ENCODE results near the gene PLPPR3.
"Not testable (repeated sequence)": the region's sequence is repeated elsewhere in the genome, so short reads cannot be mapped to it uniquely, and the experiment has no call there.

The PLPPR3 gene

DNA sequence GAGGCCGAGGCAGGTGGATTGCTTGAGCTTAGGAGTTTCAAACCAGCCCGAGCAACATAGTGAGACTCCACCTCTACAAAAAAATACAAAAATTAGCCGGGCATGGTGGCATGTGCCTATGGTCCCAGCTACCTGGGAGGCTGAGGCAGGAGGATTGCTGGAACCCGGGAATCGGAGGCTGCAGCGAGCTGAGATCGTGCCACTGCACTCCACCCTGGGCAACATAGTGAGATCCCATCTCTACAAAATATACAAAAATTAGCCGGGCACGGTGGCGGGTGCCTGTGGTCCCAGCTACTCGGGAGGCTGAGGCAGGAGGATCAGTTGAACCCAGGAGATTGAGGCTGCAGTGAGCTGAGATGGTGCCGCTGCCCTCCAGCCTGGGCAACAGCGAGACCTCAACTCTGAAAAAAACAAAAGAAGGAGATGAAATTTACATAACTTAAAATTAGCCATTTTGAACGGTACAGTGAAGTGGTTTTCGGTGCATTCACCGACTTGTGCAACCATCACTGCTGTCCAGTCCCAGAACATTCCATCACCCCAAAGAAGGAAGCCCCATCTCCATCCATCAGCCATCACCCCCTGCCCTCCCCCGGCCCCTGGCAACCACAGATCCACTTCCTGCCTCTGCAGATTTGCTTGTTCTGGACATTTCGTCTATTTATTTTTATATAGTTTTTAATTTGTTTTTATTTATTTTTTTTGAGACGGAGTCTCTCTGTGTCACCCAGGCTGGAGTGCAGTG, 4.3 kb upstream of the PLPPR3 start:
- no peak for DNase-seq

DNA sequence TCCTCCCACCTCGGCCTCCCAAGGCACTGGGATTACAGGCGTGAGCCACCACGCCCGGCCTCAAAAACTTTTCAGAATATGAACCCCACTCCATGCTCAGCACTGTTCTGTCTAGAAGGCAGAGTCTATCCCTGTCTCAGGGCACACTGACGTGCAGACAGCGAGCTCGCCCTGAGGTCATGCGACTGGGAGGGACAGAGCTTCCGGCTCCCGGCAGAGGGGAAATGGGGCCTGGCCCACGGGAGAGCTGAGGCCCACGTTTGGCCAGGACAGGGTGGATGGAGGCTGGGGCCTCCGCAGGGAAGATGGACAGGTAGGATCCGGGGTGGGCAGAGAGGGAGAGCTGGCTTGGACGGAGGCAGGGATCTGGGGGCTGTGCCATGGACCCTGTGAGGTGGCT, 3.1 kb upstream of the PLPPR3 start:
- DNase-seq: no peak

DNA sequence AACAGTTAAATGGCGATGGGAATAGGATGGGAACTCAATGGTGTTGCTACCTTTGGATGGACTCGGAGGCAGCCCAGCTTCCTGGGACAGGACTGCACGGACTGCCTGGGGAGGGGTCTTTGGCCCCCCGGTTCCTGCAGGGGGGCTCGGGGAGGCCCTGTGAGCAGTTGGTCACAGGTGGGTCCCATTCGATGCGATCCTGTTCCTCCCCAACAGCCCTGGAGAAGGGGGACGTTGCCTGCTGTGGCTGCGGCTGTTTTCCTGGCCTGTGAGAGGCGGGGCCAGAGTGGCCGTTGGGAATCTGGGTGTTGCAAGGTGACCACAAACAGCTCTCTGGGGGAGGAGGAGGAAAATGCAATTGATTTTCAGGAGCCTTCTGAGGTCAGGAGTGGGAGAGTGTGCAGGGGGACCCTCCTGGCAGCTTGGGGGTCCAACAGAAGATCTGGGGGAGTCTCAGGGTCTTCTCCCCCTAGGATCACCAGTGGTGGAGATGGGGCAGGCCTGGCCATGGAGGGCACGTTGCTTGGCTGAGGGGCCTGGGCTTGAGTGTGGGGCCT, 1.9 kb upstream of the PLPPR3 start:
- DNase-seq: no peak

DNA sequence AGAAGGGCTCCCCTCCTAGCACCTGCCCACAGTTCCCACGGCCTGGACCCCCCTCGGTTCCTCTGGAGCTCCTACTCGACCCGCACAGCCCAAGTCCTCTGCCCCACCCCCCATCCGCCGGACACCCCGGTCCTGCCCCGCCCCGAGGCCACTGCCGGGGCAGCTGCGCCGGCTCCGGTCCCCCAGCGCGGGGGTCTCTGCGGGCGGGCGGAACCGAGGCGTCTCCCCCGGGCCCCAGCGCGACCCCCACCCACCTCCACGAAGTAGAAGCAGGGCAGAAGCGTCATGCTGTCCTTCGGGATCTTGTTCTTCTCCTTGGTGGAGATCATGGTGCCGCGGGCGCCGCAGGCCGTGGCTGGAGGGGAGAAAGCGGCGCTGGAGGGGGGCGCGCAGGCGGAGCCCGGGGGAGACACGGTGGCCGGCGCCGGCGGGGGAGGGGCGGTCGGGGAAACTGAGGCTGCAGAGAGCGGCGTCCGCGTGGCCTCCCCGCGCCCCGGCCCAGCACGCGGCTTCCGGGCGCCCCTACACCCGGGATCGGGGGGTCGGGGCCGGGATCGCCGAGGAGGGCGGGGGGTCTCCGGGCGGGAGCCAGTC, 427 bp downstream of the PLPPR3 start:
- DNase-seq: no peak

DNA sequence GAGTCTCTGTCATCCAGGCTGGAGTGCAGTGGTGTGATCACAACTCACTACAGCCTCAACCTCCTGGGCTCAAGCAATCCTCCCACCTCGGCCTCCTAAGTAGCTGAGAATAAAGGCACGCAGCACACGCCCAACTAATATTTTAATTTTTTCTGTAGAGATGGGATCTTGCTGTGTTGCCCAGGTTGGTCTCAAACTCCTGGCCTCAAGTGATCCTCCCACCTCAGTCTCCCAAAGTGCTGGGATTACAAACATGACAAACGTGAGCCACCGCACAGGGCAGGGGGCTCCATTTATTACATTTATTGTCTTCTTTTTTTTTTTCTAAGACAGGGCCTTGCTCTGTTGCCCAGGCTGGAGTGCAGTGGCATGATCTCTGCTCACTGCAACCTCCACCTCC, 1.5 kb downstream of the PLPPR3 start:
- DNase-seq: not testable (repeated sequence)

DNA sequence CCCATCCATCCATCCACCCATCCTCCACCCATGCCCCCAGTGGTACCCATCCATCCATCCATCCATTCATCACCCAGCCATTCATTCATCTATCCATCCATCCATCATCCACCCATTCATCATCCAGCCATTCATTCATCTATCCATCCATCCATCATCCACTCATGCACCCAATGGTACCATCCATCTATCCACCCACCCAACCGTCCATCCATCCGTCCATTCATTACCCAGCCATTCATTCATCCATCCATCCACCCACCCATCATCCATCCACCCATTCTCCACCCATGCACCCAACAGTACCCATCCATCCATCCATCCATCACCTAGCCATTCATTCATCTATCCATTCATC, 5.3 kb downstream of the PLPPR3 start:
- DNase-seq: no peak

DNA sequence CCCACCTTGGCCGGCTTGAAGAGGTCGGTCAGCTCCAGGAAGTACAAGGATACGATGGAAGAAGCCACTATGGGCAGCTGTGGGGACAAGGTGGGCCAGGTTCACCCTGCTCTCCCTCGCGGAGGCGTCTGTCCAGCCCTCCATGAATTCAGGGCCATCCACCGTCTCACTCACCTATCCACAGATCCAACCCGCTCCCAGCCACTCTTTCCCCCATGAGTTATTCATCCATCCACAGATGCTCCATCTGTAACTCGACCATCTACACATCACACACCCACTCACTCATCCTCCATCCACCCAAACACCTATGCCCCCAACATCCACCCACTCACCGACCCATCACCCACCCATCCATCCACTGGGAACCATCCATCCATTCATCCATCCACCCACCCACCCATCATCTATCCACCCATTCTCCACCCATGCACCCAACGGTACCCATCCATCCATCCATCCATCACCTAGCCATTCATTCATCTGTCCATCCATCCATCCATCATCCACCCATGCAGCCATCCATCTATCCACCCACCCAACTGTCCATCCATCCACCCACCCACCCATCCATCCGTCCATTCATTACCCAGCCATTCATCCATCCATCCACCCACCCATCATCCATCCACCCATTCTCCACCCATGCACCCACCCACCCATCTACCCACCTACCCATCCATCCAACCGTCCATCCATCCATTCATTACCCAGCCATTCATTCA, 5.8 kb downstream of the PLPPR3 start:
- no peak for DNase-seq

DNA sequence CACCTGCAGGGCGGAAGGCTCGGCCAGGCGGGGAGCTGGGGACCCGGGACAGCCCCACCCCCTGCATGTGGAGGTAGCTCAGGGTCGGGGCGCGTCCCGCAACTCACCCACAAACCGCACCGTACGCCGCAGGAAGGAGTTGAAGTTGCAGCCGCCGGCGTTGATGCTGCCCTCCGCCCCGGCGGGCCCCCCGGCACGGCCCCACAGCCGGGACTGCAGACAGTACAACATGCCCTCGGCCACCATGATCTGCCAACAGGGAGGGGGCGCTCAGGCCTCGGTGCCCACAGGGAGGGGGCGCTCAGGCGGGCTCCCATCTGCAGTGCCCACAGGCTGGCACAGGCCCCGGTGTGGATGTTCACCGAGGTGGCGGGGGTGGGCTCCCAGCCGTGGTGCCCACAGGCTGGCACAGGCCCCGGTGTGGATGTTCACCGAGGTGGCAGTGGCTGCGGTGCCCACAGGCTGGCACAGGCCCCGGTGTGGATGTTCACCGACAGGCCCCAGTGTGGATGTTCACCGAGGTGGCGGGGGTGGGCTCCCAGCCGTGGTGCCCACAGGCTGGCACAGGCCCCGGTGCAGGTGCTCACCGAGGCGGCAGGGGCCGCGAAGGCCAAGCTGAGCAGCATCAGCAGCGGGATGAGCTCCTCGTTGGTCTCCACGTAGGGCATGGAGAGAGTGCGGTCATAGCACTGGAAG, 6.5 kb downstream of the PLPPR3 start:
- DNase-seq: no peak

DNA sequence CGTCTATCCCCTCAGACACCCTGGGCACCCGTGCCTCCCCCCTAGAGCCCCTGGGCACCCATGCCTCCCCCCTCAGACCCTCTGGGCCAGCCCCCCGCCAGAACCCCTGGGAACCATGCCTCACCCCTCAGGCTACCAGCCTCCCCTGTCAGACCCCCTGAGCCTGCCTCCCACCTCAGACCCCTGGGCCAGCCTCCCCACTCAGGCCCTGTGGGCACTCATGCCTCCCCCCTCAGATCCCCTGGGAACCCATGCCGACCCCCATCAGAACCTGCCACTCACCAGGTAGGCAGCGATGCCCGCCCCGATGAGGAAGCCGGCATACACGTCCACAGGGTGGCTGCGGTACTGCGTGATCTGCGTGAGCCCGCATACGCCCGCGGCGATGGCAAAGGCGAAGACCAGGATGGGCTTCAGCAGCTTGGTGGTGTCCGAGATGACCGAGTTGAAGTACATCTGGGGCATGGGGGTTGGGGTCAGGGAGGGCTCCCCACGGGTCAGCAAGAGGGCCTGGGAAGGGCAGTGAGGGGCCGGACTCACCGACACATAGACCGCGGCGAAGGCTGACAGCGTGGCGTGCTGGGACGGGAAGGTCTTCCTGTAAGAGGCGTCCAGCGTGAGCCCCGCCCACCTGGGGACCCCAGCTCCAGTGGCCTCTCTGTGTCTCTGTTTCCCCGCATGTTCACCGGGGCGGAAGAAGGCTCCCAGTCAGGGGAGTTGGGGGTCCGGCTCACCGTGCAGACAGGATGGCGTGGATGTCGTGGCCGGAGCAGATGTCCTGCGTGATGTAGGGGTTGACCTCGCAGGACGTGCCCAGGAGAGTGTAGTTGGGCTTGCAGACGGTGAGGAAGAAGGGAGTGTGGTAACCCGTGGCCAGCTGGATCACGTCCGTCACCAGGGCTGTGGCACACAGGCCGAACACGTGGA, 7.3 kb downstream of the PLPPR3 start:
- no peak for DNase-seq

DNA sequence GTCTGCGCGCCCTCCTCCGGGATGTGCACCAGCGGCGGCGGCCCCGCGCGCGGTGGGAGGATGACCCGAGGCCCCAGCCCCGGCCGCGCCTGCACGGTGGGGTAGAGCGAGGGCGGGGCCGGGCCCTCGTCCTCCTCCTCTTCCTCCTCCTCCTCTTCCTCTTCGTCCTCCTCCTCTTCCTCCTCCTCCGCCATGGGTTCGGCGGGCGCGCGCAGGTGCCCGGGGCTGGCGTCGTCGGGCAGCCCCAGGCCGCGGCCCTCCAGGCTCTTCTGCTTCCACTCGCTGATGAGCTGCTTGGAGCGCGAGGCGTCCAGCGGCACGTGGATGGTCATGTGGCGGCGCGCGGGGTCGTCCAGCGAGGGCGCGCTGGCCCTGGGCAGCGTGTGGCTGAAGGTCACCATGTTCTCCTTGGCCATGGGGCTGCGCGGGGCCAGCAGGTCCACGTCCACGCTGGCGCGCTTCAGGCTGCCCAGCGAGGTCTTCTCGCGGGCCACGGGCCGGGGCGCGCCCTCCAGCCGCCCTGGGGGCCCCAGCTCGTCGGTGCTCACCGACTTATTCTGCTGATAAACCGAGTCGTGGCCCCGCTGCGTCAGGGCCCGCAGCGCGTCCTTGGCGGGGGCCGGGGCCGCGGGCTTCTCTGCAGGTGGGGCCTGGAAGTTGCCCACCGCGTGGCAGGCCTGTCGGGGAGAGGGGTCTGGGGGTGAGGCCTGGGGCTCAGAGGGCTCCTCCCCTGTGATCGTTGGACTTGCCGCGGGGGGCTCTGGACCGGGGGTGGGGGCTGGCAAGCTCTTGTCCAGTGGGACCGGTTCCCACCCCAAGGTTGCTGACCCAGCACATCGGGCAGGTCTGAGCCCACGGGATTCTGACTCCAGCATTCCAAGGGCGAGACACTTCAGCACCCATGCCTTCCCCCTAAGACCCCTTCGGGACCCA, 8.3 kb downstream of the PLPPR3 start:
- DNase-seq: no peak

DNA sequence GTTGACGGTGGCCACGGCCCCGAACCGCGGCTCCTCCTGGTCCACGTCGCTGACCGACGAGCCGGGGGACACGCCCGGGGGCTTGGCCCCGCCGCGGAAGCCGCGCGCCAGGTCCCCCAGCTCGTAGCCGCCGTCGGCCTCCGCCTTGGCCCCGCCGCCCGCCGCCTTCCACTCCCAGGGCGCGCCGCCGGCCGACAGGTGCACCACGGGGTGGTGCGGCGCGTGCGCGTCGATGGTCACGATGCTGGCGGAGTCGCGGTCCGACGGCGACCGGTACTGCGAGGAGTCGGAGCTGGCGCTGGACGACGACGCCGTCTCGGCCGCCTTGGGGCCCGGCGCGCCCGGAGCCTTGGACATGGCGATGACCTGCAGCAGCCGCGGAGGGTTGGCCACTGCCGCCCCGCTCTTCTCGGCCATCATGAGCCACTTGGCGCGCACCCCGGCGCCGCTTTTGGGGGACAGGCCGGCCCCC, 9.0 kb downstream of the PLPPR3 start:
- no peak for DNase-seq

DNA sequence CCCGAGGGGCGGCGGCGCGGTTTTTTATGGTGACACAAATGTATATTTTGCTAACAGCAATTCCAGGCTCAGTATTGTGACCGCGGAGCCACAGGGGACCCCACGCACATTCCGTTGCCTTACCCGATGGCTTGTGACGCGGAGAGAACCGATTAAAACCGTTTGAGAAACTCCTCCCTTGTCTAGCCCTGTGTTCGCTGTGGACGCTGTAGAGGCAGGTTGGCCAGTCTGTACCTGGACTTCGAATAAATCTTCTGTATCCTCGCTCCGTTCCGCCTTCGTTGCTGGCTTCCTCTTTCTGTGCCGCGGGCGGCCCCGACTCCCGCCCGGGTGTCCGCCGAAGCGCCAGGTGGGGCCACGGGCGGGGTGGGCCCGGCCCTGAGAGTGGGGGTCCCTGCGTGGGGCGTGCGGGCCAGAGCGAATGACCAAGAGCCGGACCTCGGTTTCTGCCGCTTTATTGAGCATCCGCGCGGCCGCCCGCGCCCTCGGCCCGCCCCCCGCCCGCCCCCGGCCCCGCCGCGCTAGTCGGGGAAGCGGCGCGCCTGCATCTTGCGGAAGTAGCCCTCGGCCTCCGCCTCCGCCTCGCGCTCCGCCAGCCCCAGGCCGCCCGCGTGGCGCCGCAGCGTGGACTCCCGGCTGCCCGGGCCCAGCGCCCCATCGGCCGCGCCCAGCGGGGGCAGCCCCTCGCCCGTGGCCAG, 9.6 kb downstream of the PLPPR3 start:
- no peak for DNase-seq

DNA sequence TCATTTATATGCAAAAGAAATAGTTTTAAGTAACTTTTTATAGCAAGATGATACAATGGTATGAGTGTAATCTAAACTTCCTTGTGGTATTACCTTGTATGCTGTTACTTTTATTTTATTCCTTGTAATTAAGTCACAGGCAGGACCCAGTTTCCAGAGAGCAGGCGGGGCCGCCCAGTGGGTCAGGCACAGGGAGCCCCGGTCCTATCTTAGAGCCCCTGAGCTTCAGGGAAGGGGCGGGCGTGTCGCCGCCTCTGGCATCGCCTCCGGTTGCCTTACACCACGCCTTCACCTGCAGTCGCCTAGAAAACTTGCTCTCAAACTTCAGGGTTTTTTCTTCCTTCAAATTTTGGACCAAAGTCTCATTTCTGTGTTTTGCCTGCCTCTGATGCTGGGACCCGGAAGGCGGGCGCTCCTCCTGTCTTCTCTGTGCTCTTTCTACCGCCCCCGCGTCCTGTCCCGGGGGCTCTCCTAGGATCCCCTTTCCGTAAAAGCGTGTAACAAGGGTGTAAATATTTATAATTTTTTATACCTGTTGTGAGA, 10.2 kb downstream of the PLPPR3 start:
- no peak for DNase-seq

DNA sequence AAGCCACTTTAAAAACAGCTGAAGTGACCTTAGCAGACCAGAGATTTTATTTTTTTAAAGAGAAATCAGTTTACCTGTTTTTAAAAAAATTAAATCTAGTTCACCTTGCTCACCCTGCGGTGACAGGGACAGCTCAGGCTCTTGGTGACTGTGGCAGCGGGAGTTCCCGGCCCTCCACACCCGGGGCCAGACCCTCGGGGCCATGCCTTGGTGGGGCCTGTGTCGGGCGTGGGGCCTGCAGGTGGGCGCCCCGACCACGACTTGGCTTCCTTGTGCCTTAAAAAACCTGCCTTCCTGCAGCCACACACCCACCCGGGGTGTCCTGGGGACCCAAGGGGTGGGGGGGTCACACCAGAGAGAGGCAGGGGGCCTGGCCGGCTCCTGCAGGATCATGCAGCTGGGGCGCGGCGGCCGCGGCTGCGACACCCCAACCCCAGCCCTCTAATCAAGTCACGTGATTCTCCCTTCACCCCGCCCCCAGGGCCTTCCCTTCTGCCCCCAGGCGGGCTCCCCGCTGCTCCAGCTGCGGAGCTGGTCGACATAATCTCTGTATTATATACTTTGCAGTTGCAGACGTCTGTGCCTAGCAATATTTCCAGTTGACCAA, 10.8 kb downstream of the PLPPR3 start:
- no peak for DNase-seq

DNA sequence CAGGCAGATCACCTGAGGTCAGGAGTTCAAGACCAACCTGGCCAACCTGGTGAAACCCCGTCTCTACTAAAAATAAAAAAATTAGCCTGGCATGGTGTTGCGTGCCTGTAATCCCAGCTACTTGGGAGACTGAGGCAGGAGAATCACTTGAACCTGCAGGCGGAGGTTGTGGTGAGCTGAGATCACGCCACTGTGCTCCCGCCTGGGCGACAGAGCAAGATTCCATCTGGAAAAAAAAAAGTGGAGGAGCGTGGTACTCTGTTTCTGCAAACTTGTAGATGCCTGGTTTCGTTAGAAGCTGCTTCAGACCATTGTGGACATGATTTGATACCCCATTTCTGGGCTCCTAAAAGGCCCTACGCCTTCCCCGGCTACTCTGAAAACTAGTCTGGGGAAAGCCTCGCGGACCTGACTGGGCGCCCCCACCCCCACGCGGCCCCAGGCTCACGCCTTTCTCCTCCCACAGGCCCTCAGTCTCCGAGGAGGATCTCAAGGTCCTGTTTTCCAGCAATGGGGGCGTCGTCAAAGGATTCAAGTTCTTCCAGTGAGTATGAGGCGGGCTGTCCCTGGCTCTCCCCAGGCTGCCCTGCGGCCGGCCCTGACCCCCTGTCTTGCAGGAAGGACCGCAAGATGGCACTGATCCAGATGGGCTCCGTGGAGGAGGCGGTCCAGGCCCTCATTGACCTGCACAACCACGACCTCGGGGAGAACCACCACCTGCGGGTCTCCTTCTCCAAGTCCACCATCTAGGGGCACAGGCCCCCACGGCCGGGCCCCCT, 11.5 kb downstream of the PLPPR3 start:
- no peak for DNase-seq

DNA sequence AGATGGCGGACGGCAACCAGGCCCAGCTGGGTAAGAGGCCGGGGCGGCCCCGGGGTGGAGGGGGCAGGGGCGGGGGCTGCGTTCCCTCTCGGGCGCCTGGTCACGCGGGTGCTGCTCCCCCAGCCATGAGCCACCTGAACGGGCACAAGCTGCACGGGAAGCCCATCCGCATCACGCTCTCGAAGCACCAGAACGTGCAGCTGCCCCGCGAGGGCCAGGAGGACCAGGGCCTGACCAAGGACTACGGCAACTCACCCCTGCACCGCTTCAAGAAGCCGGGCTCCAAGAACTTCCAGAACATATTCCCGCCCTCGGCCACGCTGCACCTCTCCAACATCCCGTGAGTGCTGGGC, 13.4 kb downstream of the PLPPR3 start:
- no peak for DNase-seq

DNA sequence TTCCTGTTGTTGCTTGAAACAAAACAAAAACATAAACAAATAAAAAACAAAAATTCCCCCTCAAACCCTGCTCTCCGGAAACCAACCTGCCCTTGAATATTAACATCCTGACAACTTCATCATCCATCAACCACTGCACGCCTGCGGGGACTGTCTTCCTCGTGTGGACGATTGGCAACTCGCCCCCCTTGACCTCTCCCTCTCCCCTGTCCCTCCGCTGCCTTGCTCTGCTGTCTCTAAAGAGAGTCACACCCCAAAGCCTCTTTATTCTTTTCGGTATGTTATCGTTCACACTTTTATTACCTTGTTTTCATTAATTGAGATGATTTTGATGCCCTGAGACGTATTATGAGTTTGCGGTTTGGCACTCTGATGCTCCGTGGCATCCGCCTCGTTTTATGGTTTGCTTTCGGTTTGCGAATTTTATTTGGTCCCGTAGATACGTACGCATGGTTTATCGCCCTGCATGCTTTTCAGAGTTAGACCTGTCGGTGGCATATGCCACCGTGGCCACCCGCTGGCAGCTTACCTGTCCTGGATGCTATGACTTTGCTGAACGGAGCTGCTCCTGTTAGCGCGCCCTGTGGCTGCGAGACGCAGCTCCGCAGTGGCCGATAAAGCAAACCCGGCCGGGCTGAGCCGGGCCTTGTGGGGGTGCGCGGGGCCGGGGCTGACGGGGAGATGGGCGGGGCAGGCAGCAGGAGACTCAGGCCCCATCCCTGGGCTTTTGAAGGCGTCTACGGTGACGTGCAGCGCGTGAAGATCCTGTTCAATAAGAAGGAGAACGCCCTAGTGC, 13.9 kb downstream of the PLPPR3 start:
- DNase-seq: no peak
